Measurements from ENCODE around the gene CEACAM20. TPM values are rescaled to one million over a fixed set of nuclear protein-coding genes. Genes with fewer than 3 reads are reported as not detected.
"Not testable (repeated sequence)": the region's sequence is repeated elsewhere in the genome, so short reads cannot be mapped to it uniquely, and the experiment has no call there.

Gene CEACAM20
- polyA plus RNA-seq, 1 donor from 2014 or later: not detected

- no peaks in the 10 kb centered on the region for H3K9me3 ChIP-seq (ENCODE audit: low read length)
- H3K4me3 ChIP-seq (ENCODE audit: low read length): no peak overlapping the region
- no peak overlapping the region for H3K9ac ChIP-seq (ENCODE audit: low read length)
- H3K79me2 ChIP-seq (replicated peaks; ENCODE audit: insufficient read depth, low read length): no peaks in the 10 kb centered on the region
- H4K20me1 ChIP-seq (ENCODE audit: insufficient read depth): no peaks in the 10 kb centered on the region
- H3K27ac ChIP-seq (ENCODE audit: low read length): no peak overlapping the region
- no peak overlapping the region for H3K4me2 ChIP-seq (ENCODE audit: low read length)
- H3K36me3 ChIP-seq (ENCODE audit: insufficient read depth, low read length): no peaks in the 10 kb centered on the region
- H3K27me3 ChIP-seq (ENCODE audit: insufficient read depth, low read depth, low read length): no peaks in the 10 kb centered on the region
- H3F3A ChIP-seq (ENCODE audit: insufficient read depth, low read length, poor library complexity, severe bottlenecking): no peaks in the 10 kb centered on the region
- H2AFZ ChIP-seq (ENCODE audit: low read depth, low read length): no peak overlapping the region
- TF ChIP-seq MXI1 (conservative IDR thresholded peaks at IDR 0.05; ENCODE audit: poor library complexity, severe bottlenecking) (no peak), EP300 (conservative IDR thresholded peaks at IDR 0.05; ENCODE audit: poor library complexity, severe bottlenecking) (no peak)
- H3K9me2 ChIP-seq (ENCODE audit: insufficient read depth, low read length): no peaks in the 10 kb centered on the region
These were observed 10.5 kb upstream of the CEACAM20 start for GRCh38 chr19:44539991-44540390.

- Histone ChIP-seq H3K4me2 (ENCODE audit: low read length) (no peak overlapping the region), H3K79me2 (replicated peaks; ENCODE audit: insufficient read depth, low read length) (no peaks in the 10 kb centered on the region), H3F3A (ENCODE audit: insufficient read depth, low read length, poor library complexity, severe bottlenecking) (no peaks in the 10 kb centered on the region), H2AFZ (ENCODE audit: low read depth, low read length) (no peak overlapping the region), H4K20me1 (ENCODE audit: insufficient read depth) (no peaks in the 10 kb centered on the region), H3K9me2 (ENCODE audit: insufficient read depth, low read length) (no peaks in the 10 kb centered on the region), H3K9me3 (ENCODE audit: low read length) (no peaks in the 10 kb centered on the region), H3K36me3 (ENCODE audit: insufficient read depth, low read length) (no peaks in the 10 kb centered on the region), H3K4me3 (ENCODE audit: low read length) (no peak overlapping the region), H3K27me3 (ENCODE audit: insufficient read depth, low read depth, low read length) (no peaks in the 10 kb centered on the region), H3K27ac (ENCODE audit: low read length) (no peak overlapping the region), H3K9ac (ENCODE audit: low read length) (no peak overlapping the region)
- TF ChIP-seq POLR2AphosphoS5 (IDR thresholded peaks at IDR 0.05): no peak
- TF ChIP-seq SMC3 (conservative IDR thresholded peaks at IDR 0.05; ENCODE audit: poor library complexity): no peak
- TF ChIP-seq REST (IDR thresholded peaks at IDR 0.05; ENCODE audit: borderline replicate concordance): no peak
- TF ChIP-seq EP300 (conservative IDR thresholded peaks at IDR 0.05; ENCODE audit: poor library complexity, severe bottlenecking): no peak
- no peak for TF ChIP-seq TAF1 (IDR thresholded peaks at IDR 0.05; ENCODE audit: low read depth)
- no peak for TF ChIP-seq RAD21 (conservative IDR thresholded peaks at IDR 0.05)
These were observed 9.9 kb upstream of the CEACAM20 start for GRCh38 chr19:44539236-44539826.

DNA sequence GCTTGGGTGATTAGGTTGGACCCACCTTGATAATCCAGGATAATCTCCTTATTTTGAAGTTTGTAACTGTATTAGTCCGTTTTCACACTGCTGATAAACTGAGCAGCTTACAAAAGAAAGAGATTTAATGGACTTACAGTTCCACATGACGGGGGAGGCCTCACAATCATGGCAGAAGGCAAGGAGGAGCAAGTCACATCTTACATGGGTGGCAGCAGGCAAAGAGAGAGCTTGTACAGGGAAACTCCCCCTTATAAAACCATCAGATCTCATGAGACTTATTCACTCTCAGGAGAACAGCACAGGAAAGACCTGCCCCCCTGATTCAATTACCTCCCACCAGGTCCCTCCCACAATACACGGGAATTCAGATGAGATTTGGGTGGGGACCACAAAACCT is 5.9 kb upstream of the CEACAM20 start:
- not testable (repeated sequence) for H3K4me3 ChIP-seq (ENCODE audit: low read length); H3F3A ChIP-seq (ENCODE audit: insufficient read depth, low read length, poor library complexity, severe bottlenecking); H4K20me1 ChIP-seq (ENCODE audit: insufficient read depth); H3K9ac ChIP-seq (ENCODE audit: low read length); H3K4me2 ChIP-seq (ENCODE audit: low read length); H3K9me3 ChIP-seq (ENCODE audit: low read length); H3K36me3 ChIP-seq (ENCODE audit: insufficient read depth, low read length); H3K79me2 ChIP-seq (replicated peaks; ENCODE audit: insufficient read depth, low read length); H2AFZ ChIP-seq (ENCODE audit: low read depth, low read length); H3K27me3 ChIP-seq (ENCODE audit: insufficient read depth, low read depth, low read length); H3K27ac ChIP-seq (ENCODE audit: low read length); H3K9me2 ChIP-seq (ENCODE audit: insufficient read depth, low read length)

Measured in neural cell (in vitro differentiated cells).